GM12801 (cell line): ENCODE data around the gene FBXO44.

Experiments
- CTCF ChIP-seq: IDR thresholded peaks from one replicate; pipeline ENCODE4 v1.5.1; 2011; ENCODE audit warnings: control low read depth; ENCODE audit not compliant: insufficient read length; ENCODE audit errors: extremely low read depth

FBXO44 gene

GRCh38 chr1:11668516-11668915, 13.8 kb downstream of the FBXO44 start:
- no peak for TF ChIP-seq CTCF

- TF ChIP-seq CTCF, result no peak
These were observed 16.1 kb downstream of the FBXO44 start for GRCh38 chr1:11670747-11671146.

- TF ChIP-seq CTCF, result no peak
These were observed 16.5 kb downstream of the FBXO44 start for GRCh38 chr1:11671205-11671543.

GRCh38 chr1:11671544-11672286, 17.0 kb downstream of the FBXO44 start:
- TF ChIP-seq CTCF, result no peak

GRCh38 chr1:11673089-11673769, 18.6 kb downstream of the FBXO44 start:
- TF ChIP-seq CTCF, result no peak

GRCh38 chr1:11674488-11674887, 19.8 kb downstream of the FBXO44 start:
- TF ChIP-seq CTCF, result no peak

- TF ChIP-seq CTCF, result no peak
These were observed 20.6 kb downstream of the FBXO44 start for GRCh38 chr1:11675325-11675724.
